ENCODE data around the gene SORCS1. TPM values are rescaled to one million over a fixed set of nuclear protein-coding genes. Genes with fewer than 3 reads are reported as not detected.

Gene SORCS1
- total RNA-seq, 1 experiment from 2014 or later = not detected

GRCh38 chr10:106560925-106561640, 603.4 kb downstream of the SORCS1 start:
- H4K20me1 ChIP-seq (ENCODE audit: insufficient read depth) = no peaks in the 10 kb centered on the region
- no peak overlapping the region for H2AFZ ChIP-seq (ENCODE audit: low read depth, low read length, poor library complexity, severe bottlenecking)
- H3K27me3 ChIP-seq (ENCODE audit: insufficient read depth, low read length) = no peaks in the 10 kb centered on the region
- H3K36me3 ChIP-seq (ENCODE audit: control insufficient read depth in 1 of 2, insufficient read depth in 2 of 2, low read length in 2 of 2) = no peaks in the 10 kb centered on the region
- TF ChIP-seq EZH2phosphoT487 (IDR thresholded peaks at IDR 0.05; ENCODE audit: borderline replicate concordance) (no peak), POLR2A (IDR thresholded peaks at IDR 0.05; ENCODE audit: borderline replicate concordance, extremely low read depth, insufficient read depth, insufficient read length) (no peak), MAX (IDR thresholded peaks at IDR 0.05) (no peak), EGR1 (IDR thresholded peaks at IDR 0.05; ENCODE audit: low read depth) (no peak), ZNF274 (IDR thresholded peaks at IDR 0.05; ENCODE audit: low read depth, low read length) (no peak), TCF7L2 (IDR thresholded peaks at IDR 0.05; ENCODE audit: borderline replicate concordance, extremely low read depth, insufficient read depth, insufficient read length) (no peak), CBX3 (IDR thresholded peaks at IDR 0.05; ENCODE audit: low read depth) (no peak), SRF (IDR thresholded peaks at IDR 0.05; ENCODE audit: low read depth) (no peak), POLR2AphosphoS5 (IDR thresholded peaks at IDR 0.05; ENCODE audit: low read depth, low read length) (no peak), SIN3A (IDR thresholded peaks at IDR 0.05; ENCODE audit: low read depth) (no peak), ELF1 (IDR thresholded peaks at IDR 0.05; ENCODE audit: borderline replicate concordance, low read depth) (no peak), FOSL1 (IDR thresholded peaks at IDR 0.05; ENCODE audit: low read depth) (no peak), ZBTB33 (IDR thresholded peaks at IDR 0.05; ENCODE audit: extremely low read depth, insufficient replicate concordance, low read length) (no peak), ATF3 (IDR thresholded peaks at IDR 0.05) (no peak), SP1 (IDR thresholded peaks at IDR 0.05; ENCODE audit: low read depth) (no peak)
- H3K9me2 ChIP-seq (ENCODE audit: insufficient read depth) = no peaks in the 10 kb centered on the region
- no peak overlapping the region for H3K4me2 ChIP-seq (ENCODE audit: low read length)
- no peak overlapping the region for H3K4me3 ChIP-seq (replicated peaks in 1 of 2; ENCODE audit: low read depth in 1 of 2, low read length in 2 of 2)
- CTCF ChIA-PET = no interaction called here
- no TSS peak for BruUV-seq (replicated peaks)
- RAD21 ChIA-PET (ENCODE audit: low non-redundant PET in 1 of 2, low total read pairs in 2 of 2, uncharacterized antibody in 2 of 2, unreplicated experiment in 2 of 2) = no interaction called here
- POLR2A ChIA-PET = no interaction called here
- H3K9ac ChIP-seq (ENCODE audit: low read length) = no peak overlapping the region
- no peaks in the 10 kb centered on the region for H3K4me1 ChIP-seq (ENCODE audit: control insufficient read depth in 1 of 2, insufficient read depth in 2 of 2, low read length in 2 of 2)
- no peak overlapping the region for H3K27ac ChIP-seq (ENCODE audit: low read depth, low read length)
- no peak for DNase-seq (ENCODE audit: low read depth, low spot score)
- intact Hi-C loops (cut with micrococcal nuclease) = no loop called here
- H3K79me2 ChIP-seq (ENCODE audit: insufficient read depth, low read length) = no peaks in the 10 kb centered on the region
- H3K9me3 ChIP-seq (ENCODE audit: control insufficient read depth in 1 of 2, insufficient read depth in 1 of 2, low read depth in 1 of 2, low read length in 2 of 2) = peaks cover 36 to 45% of the 10 kb centered on the region in 2 experiments; a peak in 2 of 4 replicates
- ATAC-seq = no peak

All from HCT116 (cell line).